HG03025 (cell line): ENCODE data around the gene PEAR1.

Experiments used
- ATAC-seq: cut with Tn5 transposase; IDR thresholded peaks from one replicate; pipeline ENCODE4 v1.9.1; 2021; ENCODE audit warnings: mild to moderate bottlenecking, moderate library complexity; ENCODE audit not compliant: unreplicated experiment, low FRiP score

Gene PEAR1

GRCh38 chr1:156898161-156898566 lies 4.6 kb downstream of the PEAR1 start:
- no peak for ATAC-seq

GRCh38 chr1:156898971-156899664 lies 5.6 kb downstream of the PEAR1 start:
- no peak for ATAC-seq

- ATAC-seq = no peak
These were observed 6.6 kb downstream of the PEAR1 start for GRCh38 chr1:156899956-156900718.

GRCh38 chr1:156900896-156901589 lies 7.5 kb downstream of the PEAR1 start:
- ATAC-seq = no peak

- ATAC-seq = no peak
These were observed 8.0 kb downstream of the PEAR1 start for GRCh38 chr1:156901590-156901900.

GRCh38 chr1:156901966-156902915 lies 8.7 kb downstream of the PEAR1 start:
- ATAC-seq = no peak

- no peak for ATAC-seq
These were observed 10.0 kb downstream of the PEAR1 start for GRCh38 chr1:156903328-156904091.

- ATAC-seq = no peak
These were observed 10.9 kb downstream of the PEAR1 start for GRCh38 chr1:156904187-156904959.

GRCh38 chr1:156905176-156905575 lies 11.7 kb downstream of the PEAR1 start:
- ATAC-seq = no peak

GRCh38 chr1:156905651-156906050 lies 12.1 kb downstream of the PEAR1 start:
- no peak for ATAC-seq

GRCh38 chr1:156906206-156906906 lies 12.8 kb downstream of the PEAR1 start:
- no peak for ATAC-seq

GRCh38 chr1:156908541-156908940 lies 15.0 kb downstream of the PEAR1 start:
- no peak for ATAC-seq

- ATAC-seq = no peak
These were observed 15.4 kb downstream of the PEAR1 start for GRCh38 chr1:156908955-156909354.

GRCh38 chr1:156909671-156910070 lies 16.2 kb downstream of the PEAR1 start:
- no peak for ATAC-seq

- no peak for ATAC-seq
These were observed 16.8 kb downstream of the PEAR1 start for GRCh38 chr1:156910309-156910782.

GRCh38 chr1:156911577-156912298 lies 18.2 kb downstream of the PEAR1 start:
- no peak for ATAC-seq

GRCh38 chr1:156912310-156912709 lies 18.8 kb downstream of the PEAR1 start:
- no peak for ATAC-seq
